NCI-H1930 (cell line): Measurements from ENCODE around the gene RNF114.

Experiments used
- DNase-seq, 2 experiments: peaks; one replicate each; lab custom pipeline; 2025; lab: John Stamatoyannopoulos, UW

The RNF114 gene

DNA sequence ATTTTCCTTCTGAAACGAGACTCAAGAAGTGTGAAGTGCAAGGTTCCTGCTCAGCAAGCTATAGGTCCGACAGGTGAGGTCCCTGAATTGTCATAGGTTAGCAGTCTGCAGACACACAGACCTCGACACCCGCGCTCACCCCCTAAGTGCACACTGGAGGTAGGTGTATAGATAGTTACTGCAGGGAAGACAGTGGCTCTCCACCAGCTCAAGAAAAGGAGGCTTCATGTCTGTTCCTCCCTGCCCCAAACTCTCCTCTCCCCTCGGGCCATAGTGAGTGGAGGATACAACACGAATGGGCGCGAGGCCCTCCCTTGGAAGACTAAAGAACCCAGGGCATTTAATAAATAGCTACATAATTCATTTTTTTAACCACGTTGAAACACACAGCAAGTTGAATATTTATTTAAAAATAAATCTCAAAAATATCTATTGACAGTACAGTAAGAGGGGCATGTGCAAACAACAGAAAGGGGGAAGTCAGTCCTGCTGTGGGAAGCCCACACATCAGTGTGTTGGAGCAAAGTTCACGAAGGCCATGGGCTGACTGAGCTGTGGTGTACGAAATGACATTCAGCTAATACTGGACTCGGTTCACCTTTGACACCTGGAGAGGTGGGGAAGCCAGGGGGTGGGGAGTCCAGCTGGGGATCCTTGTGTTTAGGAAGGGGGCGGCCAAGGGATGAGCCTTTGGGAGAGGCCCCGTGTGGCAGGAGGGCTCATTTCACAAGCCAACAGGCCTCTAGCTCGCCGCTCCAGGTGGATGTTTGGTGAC is 31.6 kb upstream of the RNF114 start:
- DNase-seq = no peak

DNA sequence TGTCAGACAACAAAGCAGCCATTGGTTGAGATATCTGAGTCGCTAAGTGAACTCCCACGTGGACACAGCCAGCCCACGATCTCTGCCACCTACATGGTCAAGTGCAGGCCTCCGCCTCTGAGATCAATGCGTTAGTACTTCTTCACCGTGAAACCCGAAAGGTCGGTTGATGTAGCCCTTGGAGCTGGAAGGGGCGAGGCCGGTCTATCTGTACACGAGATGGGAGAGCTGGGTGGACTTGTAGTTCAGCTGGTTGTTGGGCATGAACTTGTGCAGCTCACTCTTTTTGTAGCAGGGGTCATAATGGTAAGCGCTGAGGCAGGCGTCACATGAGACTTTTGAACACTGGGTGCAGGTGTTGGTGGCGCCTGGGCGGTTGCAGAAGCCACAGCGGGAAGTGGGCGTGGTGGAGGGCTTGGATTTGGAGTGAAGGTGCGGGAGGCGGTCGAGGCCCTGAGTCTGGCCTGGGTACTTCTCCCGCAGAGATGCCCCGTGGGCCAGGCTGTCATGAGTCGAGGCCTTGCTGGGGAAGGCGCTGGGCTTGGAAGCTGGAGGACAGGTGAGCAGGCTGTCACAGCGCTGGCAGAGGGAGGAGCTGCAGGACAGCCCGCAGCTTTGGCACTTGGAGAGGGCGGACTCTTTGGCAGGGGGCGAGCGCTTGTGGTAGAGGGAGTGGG is 30.6 kb upstream of the RNF114 start:
- no peak for DNase-seq

DNA sequence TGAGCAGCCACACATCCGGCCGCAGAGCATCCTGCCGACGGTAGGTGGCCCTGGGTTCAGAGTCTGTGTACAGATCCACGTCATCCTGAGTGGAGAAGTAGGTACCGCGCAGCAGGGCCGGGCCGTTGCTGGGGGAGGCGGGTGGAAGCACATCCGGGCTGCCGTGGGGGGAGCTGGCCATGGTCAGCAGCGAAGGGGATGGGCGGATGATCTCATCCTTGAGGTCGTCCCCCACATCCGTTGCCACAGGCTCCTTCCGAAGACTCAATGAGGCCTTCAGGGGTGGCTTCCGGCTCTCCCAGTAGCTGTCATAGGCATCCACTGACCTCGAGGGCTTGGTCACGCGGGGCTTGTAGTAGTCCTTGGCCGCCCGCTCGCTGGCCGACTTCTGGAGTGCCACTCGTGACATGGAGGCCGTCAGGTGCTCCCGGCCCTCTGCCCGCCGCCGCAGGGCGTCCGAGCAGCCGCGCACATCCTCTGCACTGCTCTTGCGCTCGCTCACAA is 30.0 kb upstream of the RNF114 start:
- DNase-seq = no peak

DNA sequence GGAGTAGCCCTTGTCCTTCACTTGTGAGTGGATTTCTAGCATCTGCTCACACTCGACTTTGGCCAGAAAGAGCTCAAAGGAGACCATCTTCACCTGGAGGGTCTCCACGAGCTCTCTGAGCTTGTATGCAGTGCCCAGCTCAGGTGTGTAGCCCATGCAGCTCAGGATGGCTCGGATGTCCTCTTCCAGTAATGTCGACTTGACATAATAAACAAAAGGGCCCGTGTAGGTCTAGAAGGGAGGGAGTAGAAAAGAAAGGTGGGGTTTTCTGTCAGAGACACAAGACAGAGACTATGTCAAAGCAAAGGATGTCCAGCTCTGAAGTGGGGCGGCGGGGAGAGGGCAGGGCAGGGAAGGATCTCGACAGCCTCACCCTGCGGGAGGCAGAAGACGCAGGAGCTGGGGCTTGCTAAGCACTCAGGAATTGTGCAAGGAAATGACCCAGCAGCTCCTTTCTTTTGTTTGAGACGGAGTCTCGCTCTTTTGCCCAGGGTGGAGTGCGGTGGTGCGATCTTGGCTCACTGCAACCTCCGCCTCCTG is 29.5 kb upstream of the RNF114 start:
- no peak for DNase-seq

DNA sequence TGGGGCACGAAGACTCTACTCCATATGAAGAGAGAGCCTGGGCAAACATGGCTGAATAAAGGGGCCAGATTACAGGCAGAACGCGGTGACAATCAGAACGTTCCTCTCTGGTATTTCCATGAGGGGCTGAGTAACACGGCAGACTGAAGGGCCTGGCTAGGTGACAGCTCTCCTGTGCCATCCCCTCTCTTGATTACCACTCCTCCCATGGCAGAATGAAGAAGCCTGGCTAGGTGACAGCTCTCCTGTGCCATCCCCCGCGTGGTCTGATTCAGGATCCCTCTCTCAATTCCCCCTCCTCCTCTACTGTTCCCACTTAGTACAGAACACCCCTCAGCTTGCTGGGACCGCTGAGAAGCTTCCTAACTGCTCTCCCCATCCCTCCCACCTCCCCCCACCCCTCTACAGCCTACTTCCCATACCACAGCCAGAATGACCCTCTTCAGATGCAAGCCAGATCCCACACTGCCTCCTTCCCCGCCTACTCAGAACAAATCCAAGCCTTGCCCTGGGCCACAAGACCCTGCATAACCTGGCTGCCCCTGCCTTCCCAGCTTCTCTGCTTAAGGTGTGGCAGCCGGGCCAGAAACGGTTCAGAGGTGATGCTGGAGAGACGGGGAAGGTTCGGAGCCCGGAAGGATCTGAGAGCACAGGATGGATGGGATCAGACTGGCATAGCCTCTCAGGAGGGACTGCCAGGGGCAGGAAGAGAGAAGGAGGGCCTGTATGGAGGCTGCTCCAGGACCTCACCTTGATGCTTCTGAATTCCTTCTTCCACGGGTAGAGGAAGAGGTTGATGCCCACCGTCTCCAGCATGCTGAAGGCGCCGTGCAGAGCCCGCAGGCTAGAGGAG is 28.6 kb upstream of the RNF114 start:
- DNase-seq = no peak

DNA sequence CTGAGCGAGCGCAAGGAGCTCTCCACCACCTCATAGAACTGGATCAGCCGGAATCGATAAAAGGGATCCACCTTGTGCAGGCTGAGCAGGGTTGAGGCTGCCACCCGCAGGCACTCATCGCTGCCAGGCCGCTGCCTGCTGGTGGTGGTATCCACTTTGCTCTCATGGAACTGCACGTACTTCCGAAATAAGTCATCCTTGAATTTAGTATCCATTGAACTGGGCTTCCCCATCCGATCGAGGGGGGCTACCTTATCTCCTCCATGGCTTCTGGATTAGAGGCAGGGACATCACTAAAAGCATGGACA is 28.0 kb upstream of the RNF114 start:
- DNase-seq = no peak

DNA sequence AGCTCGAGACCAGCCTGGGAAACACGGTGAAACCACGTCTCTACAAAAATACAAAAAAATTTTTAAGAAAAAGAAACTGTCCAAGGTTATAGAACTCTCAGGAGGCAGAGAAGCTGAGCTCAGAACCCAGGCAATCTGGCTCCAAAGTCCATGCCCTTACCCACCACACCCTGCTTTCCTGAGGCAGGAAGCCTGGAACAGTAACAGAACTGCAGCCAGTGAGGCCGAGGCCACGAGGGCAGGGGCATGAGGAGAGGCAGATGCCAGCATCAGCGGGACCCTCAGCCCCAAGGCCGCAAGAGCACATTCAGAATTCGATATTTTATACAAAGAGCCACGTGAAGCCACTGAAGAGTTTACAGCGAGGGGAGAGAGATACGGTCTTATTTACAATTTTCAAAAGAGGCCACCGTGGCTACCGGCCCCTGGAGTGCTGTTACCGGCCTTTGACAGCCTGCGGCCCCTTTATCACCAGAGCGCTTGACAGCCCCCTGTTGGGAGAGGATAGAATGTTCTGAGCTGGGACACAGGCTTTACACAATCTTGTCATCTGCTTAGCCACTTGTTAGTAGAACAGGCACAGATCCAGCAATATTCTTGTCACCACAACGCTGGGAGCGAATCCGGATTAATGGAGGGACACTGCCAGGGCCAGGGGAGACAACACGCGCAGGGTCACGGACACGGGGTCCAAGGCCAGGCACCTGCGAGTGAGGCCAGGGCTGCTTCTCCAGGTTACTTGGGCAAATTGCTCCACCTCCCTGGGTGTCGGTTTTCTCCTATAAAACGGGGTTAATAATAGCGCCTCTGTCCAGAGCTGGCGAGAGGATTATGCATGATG is 26.5 kb upstream of the RNF114 start:
- DNase-seq = no peak

DNA sequence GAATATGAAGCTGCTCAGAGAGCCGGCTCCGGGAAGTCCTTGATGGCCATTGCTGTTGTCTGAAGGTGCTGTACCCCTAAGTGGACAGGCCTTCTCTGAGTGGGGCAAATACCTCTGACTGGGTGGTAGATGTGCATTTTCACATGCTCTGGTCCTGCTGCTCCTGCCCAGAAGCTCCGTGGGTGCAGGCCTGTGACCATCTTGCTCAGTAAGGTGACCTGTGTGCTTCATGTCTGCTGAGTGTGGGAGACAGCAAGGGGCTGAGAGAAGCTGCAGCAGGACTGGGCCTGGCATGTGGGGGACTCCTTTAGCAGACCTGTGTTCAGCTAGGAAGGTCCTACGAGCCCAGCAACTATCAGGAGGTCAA is 25.9 kb upstream of the RNF114 start:
- no peak for DNase-seq

DNA sequence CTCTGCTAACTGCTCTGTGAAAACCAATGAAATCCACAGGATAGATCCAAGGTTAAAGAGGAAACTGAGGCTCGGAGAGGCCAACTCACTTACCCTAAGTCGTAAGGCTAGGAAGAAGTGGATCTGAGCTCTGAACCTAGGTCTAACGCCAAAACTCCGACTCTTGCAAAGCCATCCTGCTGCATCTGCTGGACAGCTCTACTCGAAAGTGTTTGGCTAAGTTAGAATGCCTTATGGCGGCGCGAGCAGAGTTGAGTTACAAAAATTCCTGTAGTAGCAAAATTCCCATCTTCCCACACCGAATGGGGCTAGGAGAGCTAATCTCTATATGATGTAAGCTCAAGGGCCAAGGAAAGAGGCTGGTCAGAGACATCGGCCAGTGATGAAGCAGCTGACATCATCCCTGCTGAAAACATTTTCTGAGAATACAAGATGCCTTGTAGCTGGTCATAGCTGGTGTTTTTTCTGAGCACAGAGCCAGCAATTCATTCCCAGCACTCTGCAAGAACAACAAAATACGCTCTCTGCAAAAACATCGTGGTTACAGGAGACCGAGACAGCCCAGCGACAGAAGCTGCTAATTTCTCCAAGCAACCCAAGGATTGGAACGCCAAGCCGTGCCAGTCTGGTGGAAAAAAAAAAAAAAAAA is 22.7 kb upstream of the RNF114 start:
- DNase-seq = no peak

DNA sequence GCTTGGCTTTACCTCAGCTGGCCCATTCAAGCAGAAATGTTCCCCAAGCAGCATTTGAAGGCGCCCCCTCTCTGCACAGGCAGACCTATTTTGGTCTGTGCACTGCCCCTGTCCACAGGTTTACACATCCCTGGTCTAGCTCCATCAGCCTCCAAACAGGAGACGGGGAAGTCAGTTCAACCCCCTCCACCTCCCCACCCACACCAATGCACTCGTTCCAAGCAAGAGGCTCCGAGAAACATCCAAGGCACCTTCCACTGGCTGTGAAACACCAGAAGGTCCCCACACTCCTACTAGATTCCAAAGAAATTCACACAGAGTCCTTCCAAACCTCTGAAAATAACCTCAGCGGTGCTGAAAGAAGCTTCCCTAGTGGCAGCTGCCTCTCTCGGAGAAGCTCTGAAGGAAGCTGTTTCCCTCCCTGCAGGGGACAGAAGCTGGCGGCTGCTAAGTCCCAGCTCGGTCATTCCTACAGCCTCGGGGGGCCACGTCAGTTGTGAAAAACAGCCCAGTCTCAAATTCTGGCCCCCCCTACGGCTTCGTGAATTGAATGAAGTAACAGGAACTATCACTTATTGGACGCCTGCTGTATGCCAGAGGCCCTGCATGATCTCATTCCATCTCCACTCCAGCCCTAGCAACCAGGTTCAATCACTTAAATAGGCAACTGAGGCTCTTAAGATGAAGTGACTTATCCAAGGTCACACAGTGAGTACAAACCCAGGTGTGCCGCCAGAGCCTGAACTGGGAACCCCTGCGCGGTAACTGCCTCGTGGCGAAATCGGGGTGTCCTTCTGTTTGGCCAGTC is 21.7 kb upstream of the RNF114 start:
- no peak for DNase-seq

DNA sequence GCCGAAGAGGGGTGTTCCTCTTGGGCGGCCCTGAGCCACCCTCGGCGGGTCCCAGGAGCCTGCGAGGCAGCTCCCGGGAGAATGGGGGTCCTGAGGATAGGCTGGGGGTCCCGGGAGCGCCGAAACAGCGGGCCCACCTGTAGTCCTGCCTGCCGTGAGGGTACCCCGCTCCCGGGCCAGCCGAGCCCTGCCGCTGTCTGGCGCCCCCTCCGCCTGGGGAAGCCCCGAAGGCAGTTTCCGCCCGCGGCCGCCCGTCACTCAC is 21.1 kb upstream of the RNF114 start:
- DNase-seq = no peak

DNA sequence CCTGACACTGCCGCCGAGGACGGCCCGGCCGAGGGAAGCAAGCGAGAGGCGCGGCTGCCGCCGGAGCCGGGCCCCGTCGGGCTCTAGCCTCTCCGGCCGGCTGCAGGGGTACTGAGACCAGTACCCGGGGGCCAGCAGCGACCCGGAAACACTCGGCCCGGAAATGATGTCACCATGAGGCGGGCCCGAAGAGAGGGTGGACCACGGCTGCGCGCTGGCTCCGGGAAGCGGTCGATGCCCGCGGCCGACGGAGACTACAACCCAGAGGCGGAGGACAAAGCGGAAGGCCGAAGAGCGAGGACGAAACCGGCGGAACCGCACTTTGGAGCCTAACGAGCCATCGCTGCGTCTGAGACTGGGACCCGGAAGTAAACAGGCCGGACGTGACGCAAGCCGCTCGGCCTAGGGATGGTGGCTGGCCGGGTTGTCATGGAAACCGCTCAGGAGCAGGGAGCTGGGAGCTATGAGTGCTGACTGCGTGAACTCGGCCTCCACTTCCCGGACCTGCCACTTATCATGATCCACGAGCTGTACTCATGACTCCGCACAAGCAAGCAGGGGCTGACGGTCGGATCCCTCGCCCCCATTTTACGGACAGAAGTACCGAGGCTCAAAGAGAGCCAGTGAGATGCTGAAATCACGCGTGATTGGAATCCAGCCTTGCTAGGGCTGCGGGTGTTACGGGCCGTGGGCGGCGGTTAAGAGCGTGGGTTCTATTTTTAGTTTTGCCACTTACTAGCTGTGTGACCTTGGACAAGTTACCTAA is 20.6 kb upstream of the RNF114 start, which contains the start of gene SPATA2:
TSS of gene SPATA2 (minus strand) at position 150 of the 766 bp plus-strand sequence. CDS start 7,039 bp downstream, outside the sequence.
- peak; percentile 94 to 95 for DNase-seq

DNA sequence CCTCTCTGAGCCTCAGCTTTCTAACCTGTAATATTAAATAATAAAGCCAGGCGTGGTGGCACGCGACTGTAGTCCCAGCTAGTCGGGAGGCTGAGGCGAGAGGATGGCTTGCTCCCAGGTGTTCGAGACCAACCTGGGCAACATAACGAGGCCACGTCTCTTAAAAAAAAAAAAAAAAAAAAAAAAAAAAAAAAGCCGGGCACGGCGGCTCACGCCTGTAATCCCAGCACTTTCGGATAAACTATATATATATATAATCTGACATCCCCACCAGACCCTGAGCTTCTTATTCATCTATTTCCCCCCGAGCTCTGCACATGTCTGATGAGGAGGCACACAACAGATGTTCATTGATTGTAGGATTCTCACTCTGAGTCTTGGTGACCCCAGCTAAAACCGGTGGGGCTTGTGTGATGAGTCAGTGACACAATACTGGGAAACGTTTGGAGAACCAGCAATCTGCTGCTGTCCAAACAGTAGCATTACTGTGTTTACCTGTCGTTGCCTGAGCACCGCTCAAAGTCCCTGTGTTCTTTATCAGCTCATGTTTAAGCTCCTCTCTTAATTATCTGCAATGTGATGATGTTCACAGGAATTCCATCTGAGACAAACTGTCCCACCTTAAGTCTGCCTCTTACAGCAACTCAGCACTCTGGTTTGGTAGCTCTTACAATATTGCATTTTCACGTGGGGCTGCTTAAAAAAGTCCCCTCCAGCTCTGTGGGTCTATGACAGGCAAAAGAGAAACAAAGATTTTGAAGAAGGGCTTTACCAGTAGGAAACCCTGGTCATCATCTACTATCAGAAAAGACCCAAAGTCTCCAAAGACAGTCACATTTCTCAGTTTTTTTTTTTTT is 19.8 kb upstream of the RNF114 start:
- DNase-seq = peak in 1 of 2 experiments; percentile 38

DNA sequence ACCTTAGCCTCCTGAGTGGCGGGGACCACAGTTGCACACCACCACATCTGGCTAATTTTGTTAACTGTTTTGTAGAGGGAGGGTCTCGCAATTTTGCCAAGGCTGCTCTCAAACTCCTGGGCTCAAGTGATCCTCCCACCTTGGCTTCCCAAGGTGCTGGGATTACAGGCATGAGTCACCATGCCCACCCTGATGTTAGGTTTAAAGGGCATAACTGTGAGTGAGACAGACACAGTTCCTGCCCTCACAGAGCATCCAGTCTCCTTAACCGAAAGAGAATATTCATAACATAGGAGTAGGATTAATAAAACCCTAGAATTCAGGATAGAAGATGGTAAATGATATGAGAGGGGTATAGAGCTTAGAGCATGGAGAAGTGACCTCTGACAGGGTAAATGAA is 17.8 kb upstream of the RNF114 start:
- DNase-seq = no peak

DNA sequence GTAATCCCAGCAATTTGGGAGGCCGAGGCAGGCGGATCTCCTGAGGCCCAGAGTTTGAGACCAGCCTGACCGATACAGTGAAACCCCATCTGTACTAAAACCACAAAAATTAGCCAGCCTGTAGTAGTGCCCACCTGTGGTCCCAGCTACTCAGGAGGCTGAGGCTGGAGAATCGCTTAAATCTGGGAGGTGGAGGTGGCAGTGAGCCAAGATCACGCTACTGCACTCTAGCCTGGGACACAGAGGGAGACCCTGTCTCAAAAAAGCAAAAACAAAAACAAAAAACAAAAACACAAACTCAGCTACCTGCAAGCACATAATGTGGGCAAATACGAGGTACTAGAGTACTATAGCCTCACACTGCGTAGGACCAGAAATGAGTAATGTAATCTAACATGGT is 17.2 kb upstream of the RNF114 start:
- no peak for DNase-seq

DNA sequence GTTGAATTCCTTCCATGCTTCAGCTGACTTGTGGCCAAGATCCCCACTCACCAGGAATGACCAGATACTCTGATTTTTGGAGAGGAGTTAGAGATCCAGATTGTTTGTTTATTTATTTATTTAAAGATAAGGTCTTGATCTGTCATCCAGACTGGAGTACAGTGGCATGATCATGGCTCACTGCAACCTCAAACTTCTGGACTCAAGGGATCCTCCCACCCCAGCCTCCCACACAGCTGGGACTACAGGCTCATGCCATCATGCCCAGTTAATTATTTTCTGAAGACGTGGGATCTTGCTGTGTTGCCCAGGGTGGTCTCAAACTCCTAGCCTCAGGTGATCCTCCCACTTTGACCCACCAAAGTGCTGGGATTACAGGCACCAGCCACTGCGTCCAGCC is 16.7 kb upstream of the RNF114 start:
- no peak for DNase-seq

DNA sequence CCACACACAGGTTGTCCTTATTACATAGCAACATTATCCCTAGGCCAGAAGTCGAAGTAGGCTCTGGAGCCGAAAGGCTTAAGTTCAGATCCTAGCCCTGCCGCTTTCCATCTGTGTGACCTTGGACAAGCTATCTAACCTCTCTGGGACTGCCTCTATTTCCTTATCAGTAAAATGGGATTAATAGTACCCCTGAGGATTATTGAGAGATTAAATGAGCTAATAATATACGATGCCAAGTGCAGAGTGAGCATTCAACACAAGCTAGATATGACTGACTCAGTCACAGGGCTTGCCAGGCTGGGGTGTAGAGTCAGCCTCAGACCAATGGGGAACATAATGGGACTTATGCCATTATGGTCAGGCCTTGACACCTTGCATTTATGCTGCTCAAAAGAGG is 11.9 kb upstream of the RNF114 start:
- no peak for DNase-seq

DNA sequence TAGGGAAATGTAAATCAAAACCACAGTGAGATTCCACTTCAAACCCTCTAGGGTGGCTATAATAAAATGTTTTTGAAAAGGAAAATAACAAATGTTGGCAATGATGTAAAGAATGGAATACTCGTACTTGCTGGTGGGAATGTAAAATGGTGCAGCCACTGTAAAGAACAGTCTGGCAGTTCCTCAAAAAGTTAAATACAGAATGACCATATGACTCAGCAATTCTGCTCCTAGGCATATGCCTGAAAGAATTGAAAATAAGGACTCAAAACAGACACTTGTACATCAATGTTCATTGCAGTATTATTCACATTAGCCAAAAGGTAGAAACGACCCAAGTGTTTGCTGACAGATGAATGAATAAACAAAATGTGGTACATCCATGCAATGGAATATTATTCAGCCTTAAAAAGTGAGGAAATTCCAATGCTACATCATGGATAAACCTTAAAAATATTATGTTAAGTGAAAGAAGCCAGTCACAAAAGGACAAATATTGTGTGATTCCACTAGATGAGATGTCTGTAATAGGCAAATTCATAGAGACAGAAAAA is 10.2 kb upstream of the RNF114 start:
- no peak for DNase-seq
